ENCODE data around the gene CMC1.

CMC1 gene

GRCh38 chr3:28348265-28348628 is 106.8 kb downstream of the CMC1 start:
- H3K36me3 ChIP-seq, result peaks cover 16 to 31% (median 21%) of the 10 kb centered on the region in 11 experiments

GRCh38 chr3:28348629-28349468 is 107.4 kb downstream of the CMC1 start, which contains the start of the genes AZI2 and ZCWPW2:
TSS of gene AZI2 (minus strand) at chr3:28348824. CDS start at chr3:28340617, 8,207 bp downstream.
TSS of gene ZCWPW2 (plus strand) at chr3:28348721. CDS start at chr3:28413069, 64,348 bp downstream.
- H3K27me3 ChIP-seq, result no peaks in the 10 kb centered on the region
- H3K4me1 ChIP-seq, result peaks cover 16 to 47% (median 35%) of the 10 kb centered on the region in 10 experiments
- H3K9ac ChIP-seq, result peak within 1 kb of the TSS; percentile 95 to 99 (median 98)
- peak within 1 kb of the TSS; percentile 74 to 96 (median 88) for H3K4me2 ChIP-seq
- peak within 1 kb of the TSS; percentile 61 to 86 (median 74) for H3K4me3 ChIP-seq
- H3K36me3 ChIP-seq, result peaks cover 22 to 37% (median 27%) of the 10 kb centered on the region in 11 experiments
- peaks cover 0 to 3% (median 0%) of the 10 kb centered on the region in 11 experiments; a peak in 1 of 22 replicates for H4K20me1 ChIP-seq
- TF ChIP-seq Cebpa-rat (IDR thresholded peaks at IDR 0.05), result 0 out of 22 replicates have a peak, but pooled peaks of 1 of the 11 experiments have one; percentile 15
- H3K9me3 ChIP-seq (replicated peaks in 1 of 11), result peaks cover 24 to 41% (median 35%) of the 10 kb centered on the region in 11 experiments
- peak within 1 kb of the TSS; percentile 97 to 100 (median 99) for H3K27ac ChIP-seq

More at GRCh38 chr3:28348265-28348628, 106.8 kb downstream of the CMC1 start:
- H3K27ac ChIP-seq, result peak overlapping the region; percentile 97 to 100 (median 99)
- peaks cover 16 to 47% (median 35%) of the 10 kb centered on the region in 10 experiments for H3K4me1 ChIP-seq
- H3K4me2 ChIP-seq, result peak overlapping the region; percentile 74 to 94 (median 87)
- H3K9me3 ChIP-seq (replicated peaks in 1 of 11), result peaks cover 18 to 35% (median 29%) of the 10 kb centered on the region in 11 experiments
- peak overlapping the region; percentile 61 to 86 (median 74) for H3K4me3 ChIP-seq
- peaks cover 0 to 3% (median 0%) of the 10 kb centered on the region in 11 experiments; a peak in 3 of 22 replicates for H4K20me1 ChIP-seq
- no peaks in the 10 kb centered on the region for H3K27me3 ChIP-seq
- peak overlapping the region; percentile 95 to 99 (median 98) for H3K9ac ChIP-seq
- no peak for TF ChIP-seq Cebpa-rat (IDR thresholded peaks at IDR 0.05)

- H3K27ac ChIP-seq, result peak overlapping the region; percentile 97 to 100 (median 99)
- no peaks in the 10 kb centered on the region for H4K20me1 ChIP-seq
- H3K27me3 ChIP-seq, result no peaks in the 10 kb centered on the region
- no peak for TF ChIP-seq Cebpa-rat (IDR thresholded peaks at IDR 0.05)
- H3K9me3 ChIP-seq (replicated peaks in 1 of 11), result peaks cover 28 to 44% (median 38%) of the 10 kb centered on the region in 11 experiments
- H3K4me2 ChIP-seq, result peak overlapping the region; percentile 74 to 96 (median 83)
- peak overlapping the region; percentile 61 to 86 (median 74) for H3K4me3 ChIP-seq
- peaks cover 26 to 39% (median 29%) of the 10 kb centered on the region in 11 experiments for H3K36me3 ChIP-seq
- H3K9ac ChIP-seq, result peak overlapping the region; percentile 95 to 99 (median 98)
- peaks cover 16 to 47% (median 35%) of the 10 kb centered on the region in 10 experiments for H3K4me1 ChIP-seq
These were observed 108.1 kb downstream of the CMC1 start for GRCh38 chr3:28349469-28350000.

Measured in BLaER1 treated with 17β-estradiol and CSF1 and Interleukin-3, amounts not matched to agents 10 nM and 100 nM (cell line).